ENCODE data around the gene ERI2. TPM values are rescaled to one million over a fixed set of nuclear protein-coding genes. Genes with fewer than 3 reads are reported as not detected.

Gene ERI2
- total RNA-seq, 2 donors from 2014 or later = 18.7 TPM

- H3K9me3 ChIP-seq (ENCODE audit: control insufficient read depth, low read length) = no peaks in the 10 kb centered on the region
- peaks cover 4% of the 10 kb centered on the region for H3K36me3 ChIP-seq (ENCODE audit: control insufficient read depth, insufficient read depth, low read length)
- no peaks in the 10 kb centered on the region for H3K27me3 ChIP-seq (ENCODE audit: control insufficient read depth, insufficient read depth, low read length, poor library complexity, severe bottlenecking)
- no peaks in the 10 kb centered on the region for H3K4me1 ChIP-seq (ENCODE audit: control insufficient read depth, insufficient read depth, low read length)
- H3K9ac ChIP-seq (ENCODE audit: extremely low read depth, low read length, poor library complexity, severe bottlenecking) = no peak overlapping the region
- Mint-ChIP-seq H3K4me1 (no peaks in the 10 kb centered on the region), H3K27me3 (ENCODE audit: insufficient read depth) (no peaks in the 10 kb centered on the region), H3K27ac (no peak overlapping the region), H3K4me3 (no peak overlapping the region), H3K36me3 (ENCODE audit: low read depth) (peaks cover 6% of the 10 kb centered on the region), H3K9me3 (no peaks in the 10 kb centered on the region)
- 89 to 100% methylated on average over 4 of the region's 4 CpGs for WGBS, 2 experiments (ENCODE audit: insufficient coverage in 1 of 2, insufficient read length in 1 of 2)
- no peak overlapping the region for H3K4me3 ChIP-seq (ENCODE audit: low read length)
- H3K27ac ChIP-seq (ENCODE audit: low read depth, low read length) = no peak overlapping the region
- no peak for DNase-seq
- TF ChIP-seq, protein P1, sequence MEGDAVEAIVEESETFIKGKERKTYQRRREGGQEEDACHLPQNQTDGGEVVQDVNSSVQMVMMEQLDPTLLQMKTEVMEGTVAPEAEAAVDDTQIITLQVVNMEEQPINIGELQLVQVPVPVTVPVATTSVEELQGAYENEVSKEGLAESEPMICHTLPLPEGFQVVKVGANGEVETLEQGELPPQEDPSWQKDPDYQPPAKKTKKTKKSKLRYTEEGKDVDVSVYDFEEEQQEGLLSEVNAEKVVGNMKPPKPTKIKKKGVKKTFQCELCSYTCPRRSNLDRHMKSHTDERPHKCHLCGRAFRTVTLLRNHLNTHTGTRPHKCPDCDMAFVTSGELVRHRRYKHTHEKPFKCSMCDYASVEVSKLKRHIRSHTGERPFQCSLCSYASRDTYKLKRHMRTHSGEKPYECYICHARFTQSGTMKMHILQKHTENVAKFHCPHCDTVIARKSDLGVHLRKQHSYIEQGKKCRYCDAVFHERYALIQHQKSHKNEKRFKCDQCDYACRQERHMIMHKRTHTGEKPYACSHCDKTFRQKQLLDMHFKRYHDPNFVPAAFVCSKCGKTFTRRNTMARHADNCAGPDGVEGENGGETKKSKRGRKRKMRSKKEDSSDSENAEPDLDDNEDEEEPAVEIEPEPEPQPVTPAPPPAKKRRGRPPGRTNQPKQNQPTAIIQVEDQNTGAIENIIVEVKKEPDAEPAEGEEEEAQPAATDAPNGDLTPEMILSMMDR (conservative IDR thresholded peaks at IDR 0.05) = no peak
Measured at GRCh38 chr16:20814784-20815183, 8.5 kb upstream of the ERI2 start.

- Mint-ChIP-seq H3K27ac (no peak overlapping the region), H3K4me1 (no peaks in the 10 kb centered on the region), H3K9me3 (no peaks in the 10 kb centered on the region), H3K36me3 (ENCODE audit: low read depth) (peaks cover 2% of the 10 kb centered on the region), H3K4me3 (no peak overlapping the region), H3K27me3 (ENCODE audit: insufficient read depth) (no peaks in the 10 kb centered on the region)
- Histone ChIP-seq H3K4me3 (ENCODE audit: low read length) (no peak overlapping the region), H3K27ac (ENCODE audit: low read depth, low read length) (no peak overlapping the region), H3K4me1 (ENCODE audit: control insufficient read depth, insufficient read depth, low read length) (no peaks in the 10 kb centered on the region), H3K9ac (ENCODE audit: extremely low read depth, low read length, poor library complexity, severe bottlenecking) (no peak overlapping the region), H3K36me3 (ENCODE audit: control insufficient read depth, insufficient read depth, low read length) (peaks cover 4% of the 10 kb centered on the region), H3K27me3 (ENCODE audit: control insufficient read depth, insufficient read depth, low read length, poor library complexity, severe bottlenecking) (no peaks in the 10 kb centered on the region), H3K9me3 (ENCODE audit: control insufficient read depth, low read length) (no peaks in the 10 kb centered on the region)
- 80 to 94% methylated on average over 1 to 2 of the region's 2 CpGs for WGBS, 2 experiments (ENCODE audit: insufficient coverage in 1 of 2, insufficient read length in 1 of 2)
- no peak for DNase-seq
- TF ChIP-seq, protein P1 (conservative IDR thresholded peaks at IDR 0.05) = no peak
Measured at GRCh38 chr16:20812510-20812909, 6.2 kb upstream of the ERI2 start.

DNA sequence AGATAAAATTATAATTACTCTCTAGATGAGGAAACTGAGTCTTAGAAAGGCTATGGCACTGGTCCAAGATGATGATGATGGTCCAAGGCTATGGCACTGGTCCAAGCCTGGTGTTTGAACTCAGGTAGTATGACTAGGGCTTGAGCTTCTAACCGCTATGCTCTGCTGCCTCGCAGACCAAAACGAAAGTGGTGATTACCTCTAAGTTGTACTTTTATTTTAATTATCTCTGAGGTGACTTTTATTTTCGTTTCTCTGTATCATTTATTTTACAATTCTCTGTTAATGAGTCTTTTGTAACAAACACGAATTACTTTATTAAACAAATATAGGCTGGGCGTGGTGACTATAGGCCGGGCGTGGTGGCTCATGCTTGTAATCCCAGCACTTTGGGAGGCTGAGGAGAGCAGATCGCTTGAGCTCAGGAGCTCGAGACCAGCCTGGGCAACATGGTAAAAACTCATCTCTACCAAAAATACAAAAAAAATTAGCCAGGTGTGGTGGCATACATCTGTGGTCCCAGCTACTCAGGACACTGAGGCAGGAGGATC lies 5.7 kb upstream of the ERI2 start:
- Mint-ChIP-seq H3K27me3 (ENCODE audit: insufficient read depth) (no peaks in the 10 kb centered on the region), H3K4me1 (no peaks in the 10 kb centered on the region), H3K9me3 (no peaks in the 10 kb centered on the region), H3K27ac (no peak overlapping the region), H3K36me3 (ENCODE audit: low read depth) (peaks cover 2% of the 10 kb centered on the region), H3K4me3 (no peak overlapping the region)
- Histone ChIP-seq H3K27ac (ENCODE audit: low read depth, low read length) (no peak overlapping the region), H3K9me3 (ENCODE audit: control insufficient read depth, low read length) (no peaks in the 10 kb centered on the region), H3K9ac (ENCODE audit: extremely low read depth, low read length, poor library complexity, severe bottlenecking) (no peak overlapping the region), H3K4me3 (ENCODE audit: low read length) (no peak overlapping the region), H3K36me3 (ENCODE audit: control insufficient read depth, insufficient read depth, low read length) (peaks cover 4% of the 10 kb centered on the region), H3K27me3 (ENCODE audit: control insufficient read depth, insufficient read depth, low read length, poor library complexity, severe bottlenecking) (no peaks in the 10 kb centered on the region), H3K4me1 (ENCODE audit: control insufficient read depth, insufficient read depth, low read length) (no peaks in the 10 kb centered on the region)
- TF ChIP-seq, protein P1 (conservative IDR thresholded peaks at IDR 0.05) = no peak
- WGBS, 2 experiments (ENCODE audit: insufficient coverage in 1 of 2, insufficient read length in 1 of 2) = 91 to 94% methylated on average over 2 to 10 of the region's 10 CpGs
- no peak for DNase-seq

All from endodermal cell (in vitro differentiated cells).